ENCODE measurements around the gene IRF9. TPM values are rescaled to one million over a fixed set of nuclear protein-coding genes. Genes with fewer than 3 reads are reported as not detected.

The IRF9 gene
- total RNA-seq, 1 donor from 2014 or later: 123 TPM

- H3K27ac ChIP-seq: no peak overlapping the region
- no peak for TF ChIP-seq CTCF (IDR thresholded peaks at IDR 0.05)
- no peak overlapping the region for H3K4me3 ChIP-seq
- DNase-seq (no peak), ATAC-seq (no peak)
- no peaks in the 10 kb centered on the region for H3K27me3 ChIP-seq
- H3K4me1 ChIP-seq: peaks cover 28% of the 10 kb centered on the region
- peaks cover 34% of the 10 kb centered on the region for H3K36me3 ChIP-seq
- H3K9me3 ChIP-seq: no peaks in the 10 kb centered on the region
- intact Hi-C loops (cut with DNase I): no loop called here
Observed at GRCh38 chr14:24190416-24190815, 29.4 kb downstream of the IRF9 start.

GRCh38 chr14:24192933-24193332 is 31.9 kb downstream of the IRF9 start:
- ATAC-seq (no peak), DNase-seq (no peak)
- peaks cover 22% of the 10 kb centered on the region for H3K36me3 ChIP-seq
- no peak for TF ChIP-seq CTCF (IDR thresholded peaks at IDR 0.05)
- intact Hi-C loops (cut with DNase I): no loop called here
- H3K4me3 ChIP-seq: no peak overlapping the region
- no peaks in the 10 kb centered on the region for H3K9me3 ChIP-seq
- H3K27ac ChIP-seq: no peak overlapping the region
- peaks cover 29% of the 10 kb centered on the region for H3K4me1 ChIP-seq
- no peaks in the 10 kb centered on the region for H3K27me3 ChIP-seq

- Histone ChIP-seq H3K27me3 (no peaks in the 10 kb centered on the region), H3K4me3 (peak overlapping the region; percentile 89), H3K36me3 (peaks cover 23% of the 10 kb centered on the region), H3K27ac (peak overlapping the region; percentile 100), H3K4me1 (peaks cover 26% of the 10 kb centered on the region), H3K9me3 (no peaks in the 10 kb centered on the region)
- TF ChIP-seq CTCF (IDR thresholded peaks at IDR 0.05): no peak
- ATAC-seq: no peak
- no peak for DNase-seq
- intact Hi-C loops (cut with DNase I): no loop called here
Observed at GRCh38 chr14:24194186-24194872, 33.3 kb downstream of the IRF9 start.

GRCh38 chr14:24194873-24195185 is 33.8 kb downstream of the IRF9 start:
- no peaks in the 10 kb centered on the region for H3K9me3 ChIP-seq
- H3K27ac ChIP-seq: peak overlapping the region; percentile 100
- peaks cover 25% of the 10 kb centered on the region for H3K4me1 ChIP-seq
- ATAC-seq (no peak), DNase-seq (no peak)
- TF ChIP-seq CTCF (IDR thresholded peaks at IDR 0.05): no peak
- no peaks in the 10 kb centered on the region for H3K27me3 ChIP-seq
- peaks cover 26% of the 10 kb centered on the region for H3K36me3 ChIP-seq
- H3K4me3 ChIP-seq: peak overlapping the region; percentile 89
- intact Hi-C loops (cut with DNase I): no loop called here

- Histone ChIP-seq H3K4me1 (peaks cover 25% of the 10 kb centered on the region), H3K36me3 (peaks cover 26% of the 10 kb centered on the region), H3K9me3 (no peaks in the 10 kb centered on the region), H3K27me3 (no peaks in the 10 kb centered on the region), H3K27ac (peak within 1 kb of the TSS; percentile 100), H3K4me3 (peak within 1 kb of the TSS; percentile 89)
- DNase-seq: peak; percentile 96
- ATAC-seq: peak; percentile 97
- no peak for TF ChIP-seq CTCF (IDR thresholded peaks at IDR 0.05)
- intact Hi-C loops (cut with DNase I): no loop called here
Observed at GRCh38 chr14:24195186-24196070, 34.4 kb downstream of the IRF9 start, which contains the start of gene TM9SF1. Gene TM9SF1, minus strand, starts transcription at chr14:24195441. Its CDS starts 422 bp downstream, at chr14:24195019.

Data from upper lobe of right lung (tissue), 1 donor.